ENCODE data around the gene SYT2. TPM values are rescaled to one million over a fixed set of nuclear protein-coding genes. Genes with fewer than 3 reads are reported as not detected.

SYT2 gene
- total RNA-seq, 4 donors from 2014 or later, result under 0.01 to 0.38 TPM; not detected in 2

DNA sequence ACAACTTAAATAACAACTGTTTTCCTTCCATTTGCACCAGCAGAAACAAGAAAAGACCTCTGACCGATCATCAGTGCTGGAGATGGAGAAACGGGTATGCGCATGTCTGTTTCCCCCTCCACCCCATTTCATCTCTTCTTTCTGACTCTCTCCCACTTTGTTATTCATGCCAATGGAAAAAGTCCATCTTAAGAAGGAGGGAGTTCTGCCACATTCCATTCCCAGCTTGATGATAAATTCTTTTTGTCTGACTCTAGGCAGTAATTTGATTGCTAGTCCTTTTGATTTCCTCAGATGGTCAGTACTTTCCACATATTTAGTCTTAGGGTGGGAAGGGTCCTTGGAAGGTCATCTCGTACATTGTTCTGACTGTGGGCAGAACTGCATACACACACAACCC, 142.5 kb downstream of the SYT2 start:
- peaks cover 0 to 2% of the 10 kb centered on the region in 2 donors for H3K36me3 ChIP-seq
- WGBS, 2 donors, result 70 to 83% methylated on average over 4 of the region's 4 CpGs

GRCh38 chr1:202565890-202566602, 144.2 kb downstream of the SYT2 start:
- Histone ChIP-seq H3K4me3 (replicated peaks in 1 of 3) (no peak overlapping the region), H3K27ac (peak overlapping the region; percentile 50 to 96 (median 64)), H3K27me3 (no peaks in the 10 kb centered on the region), H3K36me3 (no peaks in the 10 kb centered on the region), H3K9me3 (no peaks in the 10 kb centered on the region), H3K4me1 (peaks cover 56 to 78% of the 10 kb centered on the region in 2 donors)
- DNase-seq, result no peak
- TF ChIP-seq POLR2A (IDR thresholded peaks at IDR 0.05), result peak in 1 of 2 donors; percentile 20
- TF ChIP-seq, protein P1, sequence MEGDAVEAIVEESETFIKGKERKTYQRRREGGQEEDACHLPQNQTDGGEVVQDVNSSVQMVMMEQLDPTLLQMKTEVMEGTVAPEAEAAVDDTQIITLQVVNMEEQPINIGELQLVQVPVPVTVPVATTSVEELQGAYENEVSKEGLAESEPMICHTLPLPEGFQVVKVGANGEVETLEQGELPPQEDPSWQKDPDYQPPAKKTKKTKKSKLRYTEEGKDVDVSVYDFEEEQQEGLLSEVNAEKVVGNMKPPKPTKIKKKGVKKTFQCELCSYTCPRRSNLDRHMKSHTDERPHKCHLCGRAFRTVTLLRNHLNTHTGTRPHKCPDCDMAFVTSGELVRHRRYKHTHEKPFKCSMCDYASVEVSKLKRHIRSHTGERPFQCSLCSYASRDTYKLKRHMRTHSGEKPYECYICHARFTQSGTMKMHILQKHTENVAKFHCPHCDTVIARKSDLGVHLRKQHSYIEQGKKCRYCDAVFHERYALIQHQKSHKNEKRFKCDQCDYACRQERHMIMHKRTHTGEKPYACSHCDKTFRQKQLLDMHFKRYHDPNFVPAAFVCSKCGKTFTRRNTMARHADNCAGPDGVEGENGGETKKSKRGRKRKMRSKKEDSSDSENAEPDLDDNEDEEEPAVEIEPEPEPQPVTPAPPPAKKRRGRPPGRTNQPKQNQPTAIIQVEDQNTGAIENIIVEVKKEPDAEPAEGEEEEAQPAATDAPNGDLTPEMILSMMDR (IDR thresholded peaks at IDR 0.05), result no peak
- intact Hi-C loops (cut with DNase I), result no loop called here
- 89 to 90% methylated on average over 2 of the region's 2 CpGs for WGBS, 2 donors

More for the DNA sequence above, 142.5 kb downstream of the SYT2 start:
- peaks cover 42 to 66% of the 10 kb centered on the region in 2 donors for H3K4me1 ChIP-seq
- no peak overlapping the region for H3K4me3 ChIP-seq (replicated peaks in 1 of 3)
- peak overlapping the region; percentile 50 to 96 (median 57) for H3K27ac ChIP-seq
- TF ChIP-seq, protein P1 (IDR thresholded peaks at IDR 0.05), result no peak
- no peak for TF ChIP-seq POLR2A (IDR thresholded peaks at IDR 0.05)
- H3K9me3 ChIP-seq, result no peaks in the 10 kb centered on the region
- DNase-seq, result no peak
- no peaks in the 10 kb centered on the region for H3K27me3 ChIP-seq
- intact Hi-C loops (cut with DNase I), result no loop called here

GRCh38 chr1:202564958-202565495, 145.2 kb downstream of the SYT2 start:
- no peak for DNase-seq
- WGBS, 2 donors, result 83 to 91% methylated on average over 2 of the region's 2 CpGs
- H3K4me1 ChIP-seq, result peaks cover 56 to 78% of the 10 kb centered on the region in 2 donors
- H3K36me3 ChIP-seq, result no peaks in the 10 kb centered on the region
- H3K27me3 ChIP-seq, result no peaks in the 10 kb centered on the region
- peak overlapping the region; percentile 64 to 96 (median 89) for H3K27ac ChIP-seq
- H3K4me3 ChIP-seq (replicated peaks in 1 of 3), result no peak overlapping the region
- H3K9me3 ChIP-seq, result no peaks in the 10 kb centered on the region
- no peak for TF ChIP-seq POLR2A (IDR thresholded peaks at IDR 0.05)
- TF ChIP-seq, protein P1 (IDR thresholded peaks at IDR 0.05), result no peak
- intact Hi-C loops (cut with DNase I), result no loop called here

DNA sequence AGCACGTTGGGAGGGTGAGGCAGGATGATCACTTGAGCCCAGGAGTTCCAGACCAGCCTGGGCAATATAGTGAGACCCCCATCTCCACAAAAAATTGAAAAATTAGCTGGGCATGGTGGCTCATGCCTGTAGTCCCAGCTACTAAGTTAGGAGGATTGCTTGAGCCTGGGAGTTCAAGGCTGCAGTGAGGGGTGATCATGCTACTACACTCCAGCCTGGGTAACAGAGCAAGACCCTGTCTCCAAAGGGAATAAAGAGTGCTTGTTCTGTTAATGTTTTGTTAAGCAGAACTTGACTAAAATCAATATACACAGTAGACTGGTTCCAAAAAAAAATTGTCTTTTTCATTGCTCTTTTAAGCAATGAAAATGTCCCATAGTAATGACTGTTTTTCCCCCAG, 146.4 kb downstream of the SYT2 start:
- TF ChIP-seq, protein P1 (IDR thresholded peaks at IDR 0.05), result no peak
- peak in 1 of 2 donors; percentile 61 for TF ChIP-seq POLR2A (IDR thresholded peaks at IDR 0.05)
- intact Hi-C loops (cut with DNase I), result no loop called here
- H3K36me3 ChIP-seq, result no peaks in the 10 kb centered on the region
- H3K9me3 ChIP-seq, result no peaks in the 10 kb centered on the region
- no peak overlapping the region for H3K4me3 ChIP-seq (replicated peaks in 1 of 3)
- peak overlapping the region; percentile 64 to 96 (median 89) for H3K27ac ChIP-seq
- WGBS, 2 donors, result 36 to 46% methylated on average over 1 of the region's 1 CpG
- peaks cover 56 to 69% of the 10 kb centered on the region in 2 donors for H3K4me1 ChIP-seq
- H3K27me3 ChIP-seq, result no peaks in the 10 kb centered on the region
- peak; percentile 56 for DNase-seq

DNA sequence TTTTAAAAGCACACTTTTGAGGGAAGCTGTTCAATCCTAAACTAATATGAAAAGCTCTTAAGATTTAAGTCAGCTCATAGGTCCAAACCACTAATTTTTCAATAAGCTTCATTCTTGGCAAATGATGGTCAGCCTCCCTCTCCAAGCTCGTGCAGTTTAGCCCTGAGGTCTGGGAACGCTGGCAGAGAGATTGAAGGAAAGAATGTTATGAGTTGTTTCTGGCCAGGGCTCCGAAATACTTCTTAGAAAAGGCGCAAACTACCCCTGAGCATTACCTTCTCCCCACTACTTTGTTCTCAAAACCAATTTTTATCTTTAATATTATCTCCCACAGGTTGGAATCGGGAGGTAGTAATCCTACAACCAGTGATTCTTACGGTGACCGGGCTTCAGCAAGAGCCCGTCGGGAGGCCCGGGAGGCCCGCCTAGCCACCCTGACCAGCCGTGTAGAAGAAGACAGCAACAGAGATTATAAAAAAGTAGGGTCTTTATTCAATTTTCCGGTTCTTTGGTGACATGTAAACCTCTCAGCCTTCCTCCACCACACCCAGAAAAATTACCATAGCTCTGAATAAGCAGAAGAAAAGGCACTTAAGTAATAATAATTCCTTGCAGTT, 147.7 kb downstream of the SYT2 start:
- intact Hi-C loops (cut with DNase I), result no loop called here
- Histone ChIP-seq H3K4me3 (replicated peaks in 1 of 3) (no peak overlapping the region), H3K4me1 (peaks cover 56 to 59% of the 10 kb centered on the region in 2 donors), H3K36me3 (no peaks in the 10 kb centered on the region), H3K27me3 (no peaks in the 10 kb centered on the region), H3K27ac (peak overlapping the region; percentile 64 to 96 (median 89)), H3K9me3 (no peaks in the 10 kb centered on the region)
- no peak for TF ChIP-seq POLR2A (IDR thresholded peaks at IDR 0.05)
- TF ChIP-seq, protein P1 (IDR thresholded peaks at IDR 0.05), result no peak
- DNase-seq, result peak; percentile 39 to 40
- 69 to 71% methylated on average over 13 of the region's 13 CpGs for WGBS, 2 donors

All from thyroid gland (tissue), 4 donors.